Hematopoietic multipotent progenitor cell treated with erythropoietin and hydrocortisone succinate and interleukin-3 and kit ligand, for 17 days (in vitro differentiated cells): ENCODE results near the gene TRIM63.

ENCODE experiments used
- DNase-seq: peaks from one replicate; pipeline ENCODE4 v3.0.0-alpha.2; 2015; ENCODE audit warnings: low spot score

TRIM63 gene

GRCh38 chr1:26032656-26033357, 34.6 kb downstream of the TRIM63 start:
- no peak for DNase-seq

- no peak for DNase-seq
Observed at GRCh38 chr1:26031611-26032220, 35.7 kb downstream of the TRIM63 start.

DNA sequence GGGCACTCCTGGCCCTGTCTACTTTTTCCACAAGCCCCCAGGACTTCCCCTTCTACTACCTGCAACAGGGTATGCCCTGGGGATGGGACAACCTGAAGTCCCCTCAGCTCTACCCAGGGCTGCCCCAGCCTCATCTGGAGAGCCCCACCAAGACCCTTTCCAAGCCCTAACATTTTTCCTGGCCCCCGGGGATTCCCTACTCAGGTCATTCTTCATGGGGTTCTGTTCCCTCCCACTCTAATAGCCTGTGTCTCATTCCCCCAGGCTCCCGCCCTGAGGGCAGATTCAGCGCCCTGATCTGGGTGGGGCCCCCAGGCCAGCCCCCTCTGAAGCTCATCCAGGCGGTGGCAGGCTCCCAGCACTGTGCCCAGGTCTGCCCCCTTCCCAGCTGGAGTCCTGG, 36.2 kb downstream of the TRIM63 start:
- DNase-seq = no peak

DNA sequence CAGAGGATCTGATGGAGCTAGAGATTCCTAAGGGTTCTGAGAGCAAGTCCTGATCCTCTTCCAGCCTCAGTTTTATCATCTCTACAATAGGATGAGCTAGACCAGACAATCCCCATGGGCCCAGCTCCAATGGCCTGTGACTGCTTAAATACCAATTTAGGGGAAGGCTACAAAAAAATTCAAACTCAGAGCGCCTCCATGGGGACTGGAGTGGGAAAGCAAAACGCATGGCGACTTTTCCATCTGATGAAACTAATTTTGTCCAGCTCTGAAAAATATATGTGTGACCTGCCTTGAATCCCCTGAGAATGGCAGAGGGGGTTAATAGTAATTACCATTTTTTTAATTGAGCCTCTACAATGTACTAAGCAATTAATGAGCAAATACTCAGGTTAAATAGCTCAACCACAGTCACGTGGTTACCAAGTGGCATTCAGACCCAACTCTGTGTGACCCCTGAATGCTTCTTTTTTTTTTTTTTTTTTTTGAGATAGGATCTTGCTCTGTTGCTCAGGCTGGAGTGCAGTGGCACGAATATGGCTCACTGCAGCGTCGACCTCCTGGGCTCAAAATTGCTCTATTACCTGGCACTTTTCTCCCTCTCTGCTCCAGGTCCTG, 37.5 kb downstream of the TRIM63 start:
- no peak for DNase-seq

DNA sequence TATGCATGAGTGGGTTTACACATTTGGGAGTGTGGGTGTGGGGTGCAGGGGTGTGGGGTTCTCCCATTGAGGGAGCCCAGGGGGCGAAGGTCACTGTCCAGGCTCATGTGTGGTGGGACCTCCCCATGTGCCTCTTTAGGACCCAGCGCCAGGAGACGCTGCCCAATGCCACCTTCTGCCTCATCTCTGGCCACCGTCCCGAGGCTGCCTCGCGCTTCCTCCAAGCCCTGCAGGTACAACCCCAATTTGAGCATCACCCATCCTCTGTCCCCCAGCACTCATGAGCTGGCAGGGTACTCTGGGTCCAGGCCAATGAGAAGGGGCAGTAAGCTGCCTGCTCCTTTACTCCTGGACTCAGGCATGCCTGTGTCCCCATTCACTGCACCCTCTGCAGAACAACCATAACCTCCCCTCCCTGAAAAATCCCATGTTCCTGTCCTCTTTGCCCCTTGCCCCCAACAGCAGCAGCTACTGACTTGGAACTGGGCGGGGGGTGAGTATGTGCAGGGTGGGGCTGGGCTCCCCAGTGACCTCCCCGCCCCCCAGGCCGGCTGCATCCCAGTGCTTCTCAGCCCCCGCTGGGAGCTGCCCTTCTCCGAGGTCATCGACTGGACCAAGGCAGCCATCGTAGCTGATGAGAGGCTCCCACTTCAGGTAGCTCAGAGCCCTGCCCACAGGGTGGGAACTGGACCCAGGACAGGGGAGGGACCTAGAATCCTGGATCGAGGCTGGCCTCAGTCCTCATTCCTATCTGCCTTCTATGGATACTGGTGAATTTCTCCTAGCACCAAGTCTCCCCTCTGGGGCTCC, 38.2 kb downstream of the TRIM63 start:
- DNase-seq = no peak

- no peak for DNase-seq
Observed at GRCh38 chr1:26028490-26028980, 38.9 kb downstream of the TRIM63 start.

GRCh38 chr1:26027716-26028489, 39.5 kb downstream of the TRIM63 start:
- no peak for DNase-seq

DNA sequence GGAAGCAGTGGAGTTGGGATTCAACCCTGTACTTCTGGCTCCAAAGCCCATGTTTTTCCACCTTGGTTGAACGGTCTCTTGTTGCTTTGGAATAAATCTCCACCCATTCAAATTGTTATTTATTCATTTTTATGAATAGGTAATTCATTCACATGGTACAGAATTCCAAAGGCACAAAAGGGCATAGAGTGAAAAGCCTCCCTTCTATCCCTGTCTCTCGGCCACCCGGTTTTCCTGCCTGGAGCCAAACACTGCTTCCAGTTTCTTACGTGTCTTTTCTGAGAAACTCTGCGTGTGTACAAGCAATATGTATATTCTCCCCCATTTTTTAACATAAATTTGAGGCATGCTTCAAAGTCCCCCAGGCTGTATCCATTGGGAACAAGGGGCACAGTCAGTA, 41.9 kb downstream of the TRIM63 start:
- no peak for DNase-seq

DNA sequence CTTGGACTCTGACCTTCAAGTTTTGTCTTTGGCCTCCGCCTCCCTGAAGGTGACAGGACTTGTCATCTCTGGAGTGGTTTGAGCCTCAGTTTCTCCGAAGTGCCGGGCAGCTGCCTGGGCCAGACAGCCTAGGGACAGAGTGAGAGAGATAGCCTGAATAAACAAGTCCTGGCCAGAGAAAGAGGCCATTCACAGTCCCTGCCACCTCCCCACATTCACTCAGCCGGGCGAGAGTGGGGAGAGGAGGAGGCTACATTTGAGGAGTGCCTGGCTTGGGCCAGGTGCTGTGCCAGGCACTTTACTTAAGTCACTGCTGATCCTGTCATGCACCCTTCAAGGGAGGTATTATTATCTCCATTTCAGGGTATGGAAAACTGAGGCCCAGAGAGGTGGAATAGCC, 42.4 kb downstream of the TRIM63 start:
- no peak for DNase-seq

DNA sequence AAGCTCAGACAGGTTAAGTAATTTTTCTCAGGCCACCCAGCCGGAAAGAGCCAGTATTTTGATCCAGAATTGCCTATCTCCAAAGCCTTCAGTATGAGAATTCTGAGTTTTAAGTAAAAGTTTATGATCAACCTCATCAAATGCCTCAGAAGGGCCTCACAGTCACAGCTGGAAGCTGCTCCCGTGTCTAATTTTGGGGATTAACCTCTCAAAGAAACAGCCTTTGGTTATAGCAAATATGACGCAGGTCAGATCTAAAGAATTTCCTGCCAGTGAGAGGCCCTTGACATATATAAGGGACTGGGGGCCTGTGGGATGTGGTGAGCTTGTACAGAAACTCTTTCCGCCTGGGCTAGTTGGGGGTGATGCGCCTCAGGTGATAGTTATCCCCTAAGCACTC, 43.6 kb downstream of the TRIM63 start:
- DNase-seq = no peak

DNA sequence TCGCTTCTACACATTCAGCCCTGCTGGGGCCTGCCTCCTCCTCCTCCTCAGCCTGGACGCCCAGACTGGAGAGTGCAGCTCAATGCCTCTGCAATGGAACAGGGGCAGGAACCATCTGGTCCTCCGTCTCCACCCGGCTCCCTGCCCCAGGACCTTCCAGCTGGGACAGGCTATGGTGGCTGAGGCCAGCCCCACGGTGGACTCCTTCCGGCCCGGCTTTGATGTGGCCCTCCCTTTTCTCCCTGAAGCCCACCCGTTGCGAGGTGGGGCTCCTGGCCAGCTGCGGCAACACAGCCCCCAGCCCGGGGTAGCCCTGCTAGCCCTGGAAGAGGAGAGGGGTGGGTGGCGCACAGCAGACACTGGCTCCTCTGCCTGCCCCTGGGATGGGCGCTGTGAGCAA, 44.4 kb downstream of the TRIM63 start:
- DNase-seq = no peak

DNA sequence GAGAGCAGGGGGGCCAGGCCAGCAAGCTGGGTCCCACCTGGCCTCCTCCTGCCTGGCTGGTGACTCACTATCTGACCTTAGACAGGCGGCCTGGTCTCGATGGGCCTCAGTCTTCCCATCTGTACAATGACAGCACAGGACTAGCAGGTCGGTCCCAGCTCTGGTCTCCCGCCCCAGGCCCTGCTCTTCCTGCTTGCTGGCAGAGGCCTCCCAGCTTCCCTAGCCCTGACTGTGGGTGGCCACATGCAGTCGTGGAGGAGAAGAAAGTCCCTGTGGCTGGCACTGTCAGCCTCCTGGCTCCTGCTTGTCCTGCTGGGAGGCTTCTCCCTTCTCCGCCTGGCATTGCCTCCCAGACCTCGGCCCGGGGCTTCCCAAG, 45.0 kb downstream of the TRIM63 start:
- DNase-seq = no peak

DNA sequence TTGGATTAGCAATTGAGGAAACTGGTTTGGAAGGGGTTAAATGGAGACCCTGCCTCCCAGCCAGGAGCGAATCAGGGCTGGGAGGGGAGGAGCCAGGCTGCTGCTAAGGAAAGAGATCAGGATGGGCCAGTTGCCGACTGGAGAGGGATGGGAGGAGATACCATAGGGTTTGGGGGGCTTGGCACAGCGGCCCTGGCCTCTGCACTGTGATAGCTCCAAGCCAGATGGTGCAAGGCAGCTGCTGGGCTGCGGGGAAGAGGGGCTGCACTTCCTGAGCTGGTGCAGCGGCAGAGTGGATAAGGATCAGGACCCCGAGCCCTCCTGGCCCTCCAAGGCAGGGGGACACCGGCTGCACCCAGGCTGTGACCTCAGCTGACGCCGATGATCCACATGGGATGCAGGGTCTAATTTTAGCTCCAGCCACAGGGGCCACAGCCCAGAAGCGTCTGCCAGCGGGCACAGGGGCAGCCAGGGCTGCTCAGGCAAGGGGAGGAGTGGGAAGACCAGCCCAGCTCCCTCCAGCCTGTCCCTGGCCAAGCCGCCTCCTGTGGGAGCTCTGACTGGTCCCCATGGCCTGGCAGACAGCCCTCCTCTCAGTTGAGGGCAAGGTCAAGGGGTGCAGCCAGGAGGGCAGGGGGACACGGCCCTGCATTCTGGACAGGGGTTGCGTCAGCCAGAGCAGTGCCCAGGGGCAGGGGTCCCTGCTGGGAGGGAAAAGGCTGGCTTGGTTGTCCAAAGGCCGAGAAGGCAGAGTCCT, 45.6 kb downstream of the TRIM63 start, which contains the start of gene EXTL1:
Gene EXTL1, plus strand, starts transcription at position 129 of the 757 bp plus-strand sequence. CDS start 872 bp downstream, outside the sequence.
- DNase-seq = no peak

DNA sequence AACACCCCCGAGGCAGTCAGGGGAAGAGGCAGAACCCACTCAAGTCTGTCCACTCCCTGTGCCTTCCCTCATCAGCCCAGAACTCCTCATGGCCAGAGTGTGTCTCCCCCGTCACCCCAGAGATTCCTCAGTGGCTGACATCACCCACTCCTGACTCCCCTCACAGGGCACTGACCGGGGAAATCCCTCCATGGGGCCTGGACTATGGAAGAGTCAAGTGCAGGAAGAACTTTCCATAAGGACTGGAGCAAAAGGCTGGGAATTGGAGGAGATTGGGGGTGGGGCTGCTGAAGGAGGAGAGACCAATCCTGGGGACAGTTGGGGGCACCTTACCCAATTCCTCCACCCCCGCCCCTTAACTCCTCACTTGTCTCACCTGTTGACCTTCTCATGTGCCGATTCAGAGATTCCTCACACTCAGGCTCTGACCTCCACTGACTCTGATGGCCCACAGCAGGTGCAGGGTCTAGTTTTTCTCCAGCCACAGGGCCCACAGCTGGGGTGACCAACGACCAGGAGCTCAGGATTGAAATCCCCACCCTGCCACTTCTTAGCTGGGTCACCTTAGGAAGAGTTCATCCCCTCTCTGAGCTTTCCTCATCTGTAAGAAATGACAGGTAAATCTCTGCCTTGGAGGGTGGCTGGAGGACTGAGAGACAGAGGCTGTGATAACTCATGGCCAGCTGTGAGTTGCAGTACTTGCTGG, 46.3 kb downstream of the TRIM63 start:
- DNase-seq = no peak

GRCh38 chr1:26020330-26020768, 47.1 kb downstream of the TRIM63 start:
- no peak for DNase-seq

- DNase-seq = no peak
Observed at GRCh38 chr1:26019641-26020315, 47.7 kb downstream of the TRIM63 start.

GRCh38 chr1:26017606-26018005, 49.8 kb downstream of the TRIM63 start:
- no peak for DNase-seq

DNA sequence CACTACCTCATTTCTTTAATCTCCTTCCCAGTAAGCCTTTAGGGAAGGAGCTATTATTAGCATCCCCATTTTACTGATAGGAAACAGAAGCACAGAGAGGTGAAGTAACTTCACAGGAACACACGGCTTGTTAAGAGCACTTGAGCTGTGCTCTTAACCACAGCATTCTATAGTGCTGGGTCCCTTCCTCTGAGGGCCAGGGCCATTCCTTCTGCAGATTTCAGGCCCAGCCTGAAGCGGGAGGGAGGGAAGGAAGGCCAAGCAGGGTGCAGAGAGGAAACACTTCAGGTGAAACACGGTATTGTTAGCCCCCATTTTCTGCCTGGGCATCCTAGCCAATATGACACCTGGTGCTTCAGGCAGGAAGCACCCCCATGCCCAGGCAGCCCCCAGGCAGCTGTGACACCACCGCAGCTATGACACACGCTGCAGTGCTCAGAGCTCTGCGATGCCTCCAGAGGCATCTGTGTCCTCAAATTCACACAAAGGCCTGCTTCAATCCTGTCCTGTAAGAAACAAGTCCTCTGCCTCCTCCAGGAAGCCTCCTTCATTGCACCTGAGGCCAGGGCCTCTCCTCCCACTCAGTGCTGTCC, 50.4 kb downstream of the TRIM63 start:
- no peak for DNase-seq

DNA sequence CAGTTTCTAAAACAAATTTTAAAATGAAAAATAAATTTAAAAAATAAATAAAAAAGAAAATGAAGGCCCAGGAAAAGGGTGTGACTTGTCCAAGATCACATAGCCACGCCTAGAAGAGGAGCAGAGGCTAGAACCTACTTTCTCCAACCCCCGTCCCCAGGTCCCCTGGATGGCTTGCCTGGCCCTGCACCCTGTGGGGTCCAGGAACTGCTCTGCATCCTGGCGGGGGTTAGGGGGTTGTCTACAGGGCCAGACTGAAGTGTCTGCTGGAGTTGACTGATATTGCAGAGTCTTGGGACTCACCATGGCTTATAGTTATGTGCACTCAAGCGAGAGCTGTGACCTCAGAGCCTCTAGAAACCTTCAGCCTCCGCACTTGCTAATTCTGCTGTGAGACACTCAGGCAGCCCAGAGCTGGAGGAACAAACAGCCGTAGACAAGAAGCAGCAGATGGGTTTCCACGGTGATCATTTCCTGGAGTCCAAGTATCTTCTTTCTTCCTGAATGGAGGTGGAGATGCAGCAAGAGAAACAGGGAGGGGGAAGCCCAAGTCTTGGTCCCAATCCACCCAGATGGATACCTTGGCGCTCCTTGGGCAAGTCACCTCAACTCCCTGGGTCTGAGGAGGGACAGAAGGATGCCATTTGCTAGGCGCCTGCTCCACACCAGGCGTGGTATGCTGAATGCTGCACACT, 51.0 kb downstream of the TRIM63 start:
- DNase-seq = no peak
